ENCODE results near the gene AGPS.

The AGPS gene

DNA sequence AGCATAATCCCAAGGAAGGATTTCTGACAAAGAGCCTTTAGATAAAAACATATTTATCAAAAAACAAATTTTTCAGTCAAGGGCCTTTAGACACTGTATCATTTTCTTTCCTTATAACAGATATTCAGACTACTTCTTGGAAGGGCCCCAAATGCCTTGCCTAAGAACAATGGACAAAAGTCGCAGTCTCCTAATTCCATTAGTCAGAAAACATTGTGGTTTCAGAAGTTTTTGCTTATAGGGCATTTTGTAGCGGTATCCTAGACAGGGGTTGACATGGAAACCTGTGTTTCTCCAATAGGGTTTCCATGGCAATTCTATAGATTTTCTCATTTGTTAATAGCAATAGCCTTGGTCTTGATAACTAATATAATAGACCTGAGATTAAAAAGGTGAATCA is 36.7 kb upstream of the AGPS start:
- H3K9me3 ChIP-seq (ENCODE audit: control insufficient read depth, insufficient read depth, low read depth, low read length): no peaks in the 10 kb centered on the region
- H3K36me3 ChIP-seq (ENCODE audit: control insufficient read depth in 2 of 2, insufficient read depth in 1 of 2, low read length in 2 of 2): no peaks in the 10 kb centered on the region
- H3K27ac ChIP-seq (ENCODE audit: extremely low read depth, low read depth, low read length): no peak overlapping the region
- ChIA-PET POLR2A (no interaction called here), CTCF (no interaction called here)
- no peaks in the 10 kb centered on the region for H3K4me1 ChIP-seq (ENCODE audit: control insufficient read depth, insufficient read depth, low read length)
- TF ChIP-seq ZNF596 (tag by site-specific recombination; IDR thresholded peaks at IDR 0.05): no peak
- TF ChIP-seq, protein P1, sequence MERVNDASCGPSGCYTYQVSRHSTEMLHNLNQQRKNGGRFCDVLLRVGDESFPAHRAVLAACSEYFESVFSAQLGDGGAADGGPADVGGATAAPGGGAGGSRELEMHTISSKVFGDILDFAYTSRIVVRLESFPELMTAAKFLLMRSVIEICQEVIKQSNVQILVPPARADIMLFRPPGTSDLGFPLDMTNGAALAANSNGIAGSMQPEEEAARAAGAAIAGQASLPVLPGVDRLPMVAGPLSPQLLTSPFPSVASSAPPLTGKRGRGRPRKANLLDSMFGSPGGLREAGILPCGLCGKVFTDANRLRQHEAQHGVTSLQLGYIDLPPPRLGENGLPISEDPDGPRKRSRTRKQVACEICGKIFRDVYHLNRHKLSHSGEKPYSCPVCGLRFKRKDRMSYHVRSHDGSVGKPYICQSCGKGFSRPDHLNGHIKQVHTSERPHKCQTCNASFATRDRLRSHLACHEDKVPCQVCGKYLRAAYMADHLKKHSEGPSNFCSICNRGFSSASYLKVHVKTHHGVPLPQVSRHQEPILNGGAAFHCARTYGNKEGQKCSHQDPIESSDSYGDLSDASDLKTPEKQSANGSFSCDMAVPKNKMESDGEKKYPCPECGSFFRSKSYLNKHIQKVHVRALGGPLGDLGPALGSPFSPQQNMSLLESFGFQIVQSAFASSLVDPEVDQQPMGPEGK (tag by site-specific recombination; IDR thresholded peaks at IDR 0.05): no peak
- TF ChIP-seq, protein P2, sequence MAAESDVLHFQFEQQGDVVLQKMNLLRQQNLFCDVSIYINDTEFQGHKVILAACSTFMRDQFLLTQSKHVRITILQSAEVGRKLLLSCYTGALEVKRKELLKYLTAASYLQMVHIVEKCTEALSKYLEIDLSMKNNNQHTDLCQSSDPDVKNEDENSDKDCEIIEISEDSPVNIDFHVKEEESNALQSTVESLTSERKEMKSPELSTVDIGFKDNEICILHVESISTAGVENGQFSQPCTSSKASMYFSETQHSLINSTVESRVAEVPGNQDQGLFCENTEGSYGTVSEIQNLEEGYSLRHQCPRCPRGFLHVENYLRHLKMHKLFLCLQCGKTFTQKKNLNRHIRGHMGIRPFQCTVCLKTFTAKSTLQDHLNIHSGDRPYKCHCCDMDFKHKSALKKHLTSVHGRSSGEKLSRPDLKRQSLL (tag by site-specific recombination; IDR thresholded peaks at IDR 0.05): no peak
- no peak for TF ChIP-seq ZNF132 (tag by site-specific recombination; IDR thresholded peaks at IDR 0.05; ENCODE audit: borderline replicate concordance)
- TF ChIP-seq RBAK (tag by site-specific recombination; IDR thresholded peaks at IDR 0.05): no peak
- no peak for TF ChIP-seq KLF8 (tag by site-specific recombination; IDR thresholded peaks at IDR 0.05)
- H3K4me3 ChIP-seq (ENCODE audit: low read depth, low read length): no peak overlapping the region

DNA sequence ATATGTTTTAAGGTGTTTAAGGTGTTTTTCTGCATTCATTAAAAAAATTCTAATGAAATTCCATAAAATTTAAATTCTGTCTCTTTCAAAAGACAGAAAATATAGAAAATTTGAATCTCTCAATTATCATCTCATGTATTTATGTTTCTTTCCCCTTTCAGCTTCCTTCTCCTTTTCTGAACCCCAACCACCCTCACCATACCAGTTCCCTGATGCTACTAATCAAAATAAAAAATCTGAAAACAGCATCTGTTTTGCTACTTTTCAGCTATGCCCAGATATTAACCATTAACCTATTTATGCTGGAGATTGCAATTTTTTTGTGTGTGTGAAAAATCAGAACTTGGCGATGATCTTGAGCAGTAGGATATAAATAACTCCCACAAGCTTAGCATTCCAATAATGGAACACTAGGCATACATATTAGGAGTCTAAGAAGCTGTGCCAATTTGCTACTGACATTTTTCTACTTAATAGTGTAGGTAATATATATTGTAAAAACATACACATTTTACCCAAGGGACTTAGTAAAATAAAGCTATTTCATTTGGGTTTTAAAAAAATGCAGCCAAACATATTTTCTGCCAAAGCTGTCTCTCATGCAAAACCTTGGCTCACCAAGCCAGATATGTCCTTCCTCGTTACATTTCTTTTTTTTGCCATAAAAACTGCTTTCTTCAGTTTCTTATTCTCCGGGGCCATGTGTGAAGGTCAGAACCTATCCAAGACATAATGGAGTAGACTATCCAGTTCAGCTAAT is 32.6 kb upstream of the AGPS start:
- Histone ChIP-seq H3K27ac (ENCODE audit: extremely low read depth, low read depth, low read length) (no peak overlapping the region), H3K9me3 (ENCODE audit: control insufficient read depth, insufficient read depth, low read depth, low read length) (no peaks in the 10 kb centered on the region), H3K4me3 (ENCODE audit: low read depth, low read length) (no peak overlapping the region), H3K36me3 (ENCODE audit: control insufficient read depth in 2 of 2, insufficient read depth in 1 of 2, low read length in 2 of 2) (no peaks in the 10 kb centered on the region), H3K4me1 (ENCODE audit: control insufficient read depth, insufficient read depth, low read length) (no peaks in the 10 kb centered on the region)
- CTCF ChIA-PET: interaction anchor here (0.6 to 0.7 kb wide), 3 partner anchors 25 to 163 kb away, joined by 3 to 5 read pairs (median 3); no protein-coding TSS in a partner anchor
- TF ChIP-seq YY1 (tag by site-specific recombination; IDR thresholded peaks at IDR 0.05): no peak
- TF ChIP-seq, protein P3, sequence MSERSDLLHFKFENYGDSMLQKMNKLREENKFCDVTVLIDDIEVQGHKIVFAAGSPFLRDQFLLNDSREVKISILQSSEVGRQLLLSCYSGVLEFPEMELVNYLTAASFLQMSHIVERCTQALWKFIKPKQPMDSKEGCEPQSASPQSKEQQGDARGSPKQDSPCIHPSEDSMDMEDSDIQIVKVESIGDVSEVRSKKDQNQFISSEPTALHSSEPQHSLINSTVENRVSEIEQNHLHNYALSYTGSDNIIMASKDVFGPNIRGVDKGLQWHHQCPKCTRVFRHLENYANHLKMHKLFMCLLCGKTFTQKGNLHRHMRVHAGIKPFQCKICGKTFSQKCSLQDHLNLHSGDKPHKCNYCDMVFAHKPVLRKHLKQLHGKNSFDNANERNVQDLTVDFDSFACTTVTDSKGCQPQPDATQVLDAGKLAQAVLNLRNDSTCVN (tag by site-specific recombination; optimal IDR thresholded peaks at IDR 0.05): no peak
- TF ChIP-seq ZNF626 (tag by site-specific recombination; IDR thresholded peaks at IDR 0.05): no peak
- TF ChIP-seq, protein P4, sequence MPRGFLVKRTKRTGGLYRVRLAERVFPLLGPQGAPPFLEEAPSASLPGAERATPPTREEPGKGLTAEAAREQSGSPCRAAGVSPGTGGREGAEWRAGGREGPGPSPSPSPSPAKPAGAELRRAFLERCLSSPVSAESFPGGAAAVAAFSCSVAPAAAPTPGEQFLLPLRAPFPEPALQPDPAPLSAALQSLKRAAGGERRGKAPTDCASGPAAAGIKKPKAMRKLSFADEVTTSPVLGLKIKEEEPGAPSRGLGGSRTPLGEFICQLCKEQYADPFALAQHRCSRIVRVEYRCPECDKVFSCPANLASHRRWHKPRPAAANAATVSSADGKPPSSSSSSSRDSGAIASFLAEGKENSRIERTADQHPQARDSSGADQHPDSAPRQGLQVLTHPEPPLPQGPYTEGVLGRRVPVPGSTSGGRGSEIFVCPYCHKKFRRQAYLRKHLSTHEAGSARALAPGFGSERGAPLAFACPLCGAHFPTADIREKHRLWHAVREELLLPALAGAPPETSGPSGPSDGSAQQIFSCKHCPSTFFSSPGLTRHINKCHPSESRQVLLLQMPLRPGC (tag by site-specific recombination; IDR thresholded peaks at IDR 0.05): no peak
- TF ChIP-seq ZNF292 (tag by site-specific recombination; IDR thresholded peaks at IDR 0.05; ENCODE audit: borderline replicate concordance, low read depth): no peak
- TF ChIP-seq ZNF529 (tag by site-specific recombination; IDR thresholded peaks at IDR 0.05; ENCODE audit: insufficient replicate concordance): no peak
- no peak for TF ChIP-seq KLF9 (tag by site-specific recombination; IDR thresholded peaks at IDR 0.05; ENCODE audit: low read depth)
- no peak for TF ChIP-seq ZNF121 (tag by site-specific recombination; IDR thresholded peaks at IDR 0.05)
- POLR2A ChIA-PET: no interaction called here

DNA sequence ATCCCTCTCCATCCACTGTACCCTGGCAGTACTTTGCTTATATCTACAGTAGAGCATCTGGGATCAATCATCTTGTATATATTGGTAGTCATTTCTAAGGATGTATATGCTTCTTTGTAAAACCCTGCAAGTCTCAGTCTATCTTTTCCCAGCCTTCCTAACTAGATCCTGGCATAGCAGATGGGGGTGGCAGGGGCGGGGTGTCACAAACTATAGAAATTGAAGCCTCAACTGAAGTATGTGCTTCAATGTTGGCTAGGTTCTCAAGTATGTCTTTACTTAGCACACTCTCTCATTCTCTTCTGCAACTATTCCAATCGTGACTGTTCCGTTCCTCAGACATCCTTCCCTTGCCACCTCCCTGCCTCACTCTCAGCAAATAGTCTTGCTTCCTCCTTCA is 30.1 kb upstream of the AGPS start:
- H3K36me3 ChIP-seq (ENCODE audit: control insufficient read depth in 2 of 2, insufficient read depth in 1 of 2, low read length in 2 of 2): no peaks in the 10 kb centered on the region
- no peaks in the 10 kb centered on the region for H3K4me1 ChIP-seq (ENCODE audit: control insufficient read depth, insufficient read depth, low read length)
- ChIA-PET POLR2A (no interaction called here), CTCF (interaction anchor here (0.6 kb wide), 1 partner anchor 9 kb away, joined by 3 read pairs; no protein-coding TSS in a partner anchor)
- H3K27ac ChIP-seq (ENCODE audit: extremely low read depth, low read depth, low read length): no peak overlapping the region
- H3K9me3 ChIP-seq (ENCODE audit: control insufficient read depth, insufficient read depth, low read depth, low read length): no peaks in the 10 kb centered on the region
- H3K4me3 ChIP-seq (ENCODE audit: low read depth, low read length): no peak overlapping the region
- TF ChIP-seq, protein P5, sequence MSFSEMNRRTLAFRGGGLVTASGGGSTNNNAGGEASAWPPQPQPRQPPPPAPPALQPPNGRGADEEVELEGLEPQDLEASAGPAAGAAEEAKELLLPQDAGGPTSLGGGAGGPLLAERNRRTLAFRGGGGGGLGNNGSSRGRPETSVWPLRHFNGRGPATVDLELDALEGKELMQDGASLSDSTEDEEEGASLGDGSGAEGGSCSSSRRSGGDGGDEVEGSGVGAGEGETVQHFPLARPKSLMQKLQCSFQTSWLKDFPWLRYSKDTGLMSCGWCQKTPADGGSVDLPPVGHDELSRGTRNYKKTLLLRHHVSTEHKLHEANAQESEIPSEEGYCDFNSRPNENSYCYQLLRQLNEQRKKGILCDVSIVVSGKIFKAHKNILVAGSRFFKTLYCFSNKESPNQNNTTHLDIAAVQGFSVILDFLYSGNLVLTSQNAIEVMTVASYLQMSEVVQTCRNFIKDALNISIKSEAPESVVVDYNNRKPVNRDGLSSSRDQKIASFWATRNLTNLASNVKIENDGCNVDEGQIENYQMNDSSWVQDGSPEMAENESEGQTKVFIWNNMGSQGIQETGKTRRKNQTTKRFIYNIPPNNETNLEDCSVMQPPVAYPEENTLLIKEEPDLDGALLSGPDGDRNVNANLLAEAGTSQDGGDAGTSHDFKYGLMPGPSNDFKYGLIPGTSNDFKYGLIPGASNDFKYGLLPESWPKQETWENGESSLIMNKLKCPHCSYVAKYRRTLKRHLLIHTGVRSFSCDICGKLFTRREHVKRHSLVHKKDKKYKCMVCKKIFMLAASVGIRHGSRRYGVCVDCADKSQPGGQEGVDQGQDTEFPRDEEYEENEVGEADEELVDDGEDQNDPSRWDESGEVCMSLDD (tag by site-specific recombination; IDR thresholded peaks at IDR 0.05): no peak
- TF ChIP-seq ZNF521 (tag by site-specific recombination; IDR thresholded peaks at IDR 0.05): no peak
- TF ChIP-seq ZNF146 (tag by site-specific recombination; IDR thresholded peaks at IDR 0.05): no peak
- TF ChIP-seq ZBTB8A (tag by site-specific recombination; IDR thresholded peaks at IDR 0.05): no peak
- no peak for TF ChIP-seq ZSCAN23 (tag by site-specific recombination; IDR thresholded peaks at IDR 0.05)
- no peak for TF ChIP-seq KLF16 (tag by site-specific recombination; IDR thresholded peaks at IDR 0.05)
- TF ChIP-seq ZFP41 (tag by site-specific recombination; IDR thresholded peaks at IDR 0.05; ENCODE audit: borderline replicate concordance): no peak
- no peak for TF ChIP-seq ZNF791 (tag by site-specific recombination; IDR thresholded peaks at IDR 0.05)
- no peak for TF ChIP-seq ZXDB (tag by site-specific recombination; IDR thresholded peaks at IDR 0.05)

All from HEK293 (cell line).